Activated CD8-positive, alpha-beta memory T cell treated with anti-CD3 and anti-CD28 coated beads, Interleukin-2, amount 50 U/mL, for 24 hours (primary cell): ENCODE measurements around the gene TMEM131L.
"Not testable (repeated sequence)": the region's sequence is repeated elsewhere in the genome, so short reads cannot be mapped to it uniquely, and the experiment has no call there.

Source experiments
- DNase-seq: peaks from one replicate; pipeline ENCODE4 v3.0.0-alpha.2; 2020; ENCODE audit errors: extremely low read depth

TMEM131L gene

DNA sequence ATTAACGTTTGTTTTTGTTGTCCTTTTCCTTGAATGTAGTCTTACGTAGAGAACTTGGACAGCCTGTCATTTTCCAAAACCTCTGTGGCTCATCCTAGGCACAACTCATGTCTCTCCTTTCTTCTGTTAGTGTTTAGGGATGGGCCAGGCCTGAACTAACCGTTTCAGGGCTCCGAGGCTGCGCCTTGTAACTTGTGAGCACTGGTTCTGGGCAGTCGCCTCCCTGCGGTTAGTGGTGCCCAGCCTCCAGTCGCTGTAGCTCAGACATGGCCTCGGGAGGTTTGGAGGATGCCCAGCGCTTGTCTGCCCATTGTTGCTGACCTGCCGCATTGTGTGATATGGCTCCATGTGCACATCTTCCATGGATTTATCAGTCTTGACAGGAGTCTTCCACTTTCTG is 32.8 kb downstream of the TMEM131L start:
- no peak for DNase-seq

DNA sequence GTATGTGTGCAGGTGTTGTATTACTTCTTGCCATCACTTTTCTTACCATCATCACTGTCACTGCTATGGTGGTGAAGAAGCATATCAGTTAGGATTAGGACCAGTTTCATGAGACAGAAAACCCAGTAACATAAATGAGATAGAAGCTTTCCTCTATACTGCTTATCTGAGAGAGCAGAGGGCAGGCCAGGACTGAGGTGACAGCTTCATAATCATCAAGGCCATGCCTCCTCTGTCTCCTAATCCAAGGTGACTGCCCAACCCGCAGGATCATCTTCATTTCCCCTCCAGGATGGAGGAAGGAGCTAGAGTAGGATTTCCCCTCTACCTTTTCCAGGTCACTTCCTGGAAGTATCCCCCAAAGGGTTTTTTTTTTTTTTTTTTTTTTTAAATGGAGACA is 35.4 kb downstream of the TMEM131L start:
- DNase-seq = no peak

DNA sequence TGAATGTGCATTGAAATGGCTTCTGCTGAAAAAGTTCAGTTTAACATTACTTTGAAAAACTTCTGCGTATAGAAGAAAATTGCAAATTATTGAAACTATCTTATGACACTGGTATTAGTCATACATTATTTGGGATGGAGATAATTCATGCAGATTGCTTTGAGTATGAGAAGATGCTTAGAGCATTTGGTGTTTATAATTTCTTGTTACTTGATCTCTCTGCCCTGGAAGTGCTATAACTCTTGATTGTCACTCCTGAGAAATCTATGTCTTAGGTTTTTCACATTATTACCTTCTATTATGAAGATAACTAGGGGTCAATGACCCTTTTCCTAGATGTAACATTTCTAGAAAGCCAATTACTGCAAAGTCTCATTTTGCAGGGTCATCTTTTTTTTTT is 36.4 kb downstream of the TMEM131L start:
- no peak for DNase-seq

DNA sequence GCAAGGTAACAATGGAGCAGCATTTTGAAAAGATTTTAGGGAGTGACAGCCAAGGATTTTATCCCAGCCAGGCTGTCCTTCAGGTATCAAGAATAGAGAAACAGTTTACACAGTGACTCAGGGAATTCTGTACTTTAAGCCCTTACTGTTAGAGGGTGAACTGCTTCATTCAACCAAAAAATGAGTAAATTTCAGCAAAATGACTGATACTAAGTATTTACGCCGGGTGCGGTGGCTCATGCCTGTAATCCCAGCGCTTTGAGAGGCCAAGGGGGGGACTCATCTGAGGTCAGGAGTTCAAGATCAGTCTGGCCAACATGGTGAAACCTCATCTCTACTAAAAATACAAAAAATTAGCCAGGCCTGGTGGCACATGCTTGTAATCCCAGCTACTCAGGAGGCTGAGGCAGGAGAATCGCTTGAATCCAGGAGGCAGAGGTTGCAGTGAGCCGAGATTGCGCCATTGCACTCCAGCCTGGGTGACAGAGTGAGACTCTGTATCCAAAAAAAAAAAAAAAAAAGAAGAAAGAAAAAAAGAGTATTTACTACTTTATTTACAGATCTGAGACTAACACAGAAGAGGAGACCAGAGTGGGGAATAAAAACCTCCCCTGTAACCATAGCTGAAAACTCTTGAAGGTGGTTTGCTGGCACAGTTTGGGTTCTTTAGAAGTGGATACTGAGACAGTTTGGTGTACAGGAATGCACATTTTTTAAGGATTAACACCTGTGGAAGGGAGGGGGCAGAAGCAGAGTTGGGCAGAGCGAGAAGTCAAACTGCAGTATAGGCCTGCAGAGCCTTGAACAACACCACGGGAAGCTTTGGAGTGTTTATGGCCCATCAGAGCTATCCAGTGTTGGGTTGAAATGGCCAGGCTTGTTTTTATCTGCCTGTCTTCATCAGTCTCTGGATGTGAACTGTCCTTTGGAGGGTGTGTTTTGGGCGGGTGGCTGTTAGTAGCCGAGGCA is 40.5 kb downstream of the TMEM131L start:
- DNase-seq = no peak

DNA sequence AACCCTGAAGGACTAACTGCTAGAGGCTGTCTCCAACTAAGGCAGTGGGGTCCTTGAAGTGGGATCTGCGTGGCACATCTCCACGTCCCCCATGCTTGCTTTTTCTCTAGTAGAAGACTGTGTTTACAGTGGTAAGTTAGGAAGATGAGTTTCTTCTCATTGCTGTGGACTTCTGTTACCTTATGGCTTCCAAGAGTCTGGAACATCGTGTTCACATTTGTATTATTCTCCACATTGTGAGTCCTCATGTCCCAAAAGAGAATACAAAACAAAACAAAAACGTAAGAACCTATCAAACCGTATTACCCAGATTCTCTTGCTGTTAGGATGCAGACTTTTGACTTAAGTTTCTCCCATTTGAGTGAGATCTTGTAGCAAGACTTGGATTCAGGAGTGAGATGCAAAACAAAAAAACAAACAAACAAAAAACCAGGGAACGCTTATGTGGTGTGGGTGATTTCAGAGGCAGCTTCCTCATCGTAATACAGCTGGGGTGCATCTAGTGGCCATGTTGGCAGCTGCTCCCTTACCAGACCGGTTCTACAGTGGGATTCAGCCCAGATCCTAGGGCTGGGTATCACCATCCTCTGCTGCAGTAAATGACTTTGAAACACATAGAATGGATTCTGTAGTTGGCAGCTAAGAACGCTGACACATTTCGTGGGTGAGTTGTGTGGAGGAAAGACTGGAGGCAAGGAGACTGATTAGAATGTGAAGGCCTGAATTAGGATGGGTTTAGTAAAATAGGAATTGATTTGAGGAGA is 41.3 kb downstream of the TMEM131L start:
- no peak for DNase-seq

DNA sequence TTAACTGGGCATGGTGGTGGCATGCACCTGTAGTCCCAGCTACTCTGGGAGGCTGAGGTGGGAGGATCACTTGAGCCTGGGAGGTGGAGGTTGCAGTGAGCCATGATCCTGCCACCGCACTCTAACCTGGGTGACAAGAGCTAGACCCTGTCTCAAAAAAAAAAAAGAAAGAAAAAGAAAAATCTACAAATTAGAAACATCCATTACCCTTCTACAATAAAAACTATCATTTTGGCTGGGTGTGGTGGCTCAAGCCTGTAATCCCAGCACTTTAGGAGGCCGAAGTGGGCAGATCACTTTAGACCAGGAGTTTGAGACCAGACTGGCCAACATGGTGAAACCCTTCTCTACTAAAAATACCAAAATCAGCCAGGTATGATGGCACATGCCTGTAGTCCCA is 43.1 kb downstream of the TMEM131L start:
- DNase-seq = not testable (repeated sequence)

DNA sequence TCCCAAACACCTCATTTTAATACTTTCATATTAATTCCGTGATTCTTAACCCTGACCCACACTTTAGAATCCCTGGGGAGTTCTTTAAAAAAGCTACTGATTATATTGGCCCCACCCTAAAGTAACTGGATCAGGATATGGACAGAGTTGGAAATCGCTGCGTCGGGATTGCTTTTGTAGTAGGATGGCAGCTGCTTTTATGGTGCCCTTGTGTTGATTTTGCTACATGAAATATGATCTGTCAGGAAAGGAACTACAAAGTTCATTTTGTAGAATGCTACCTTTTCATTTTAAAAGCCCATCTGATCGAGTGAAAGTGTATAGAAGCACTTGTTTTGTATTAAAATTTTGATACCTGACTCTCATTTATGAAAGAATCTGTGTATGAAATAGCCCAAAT is 43.6 kb downstream of the TMEM131L start:
- no peak for DNase-seq

DNA sequence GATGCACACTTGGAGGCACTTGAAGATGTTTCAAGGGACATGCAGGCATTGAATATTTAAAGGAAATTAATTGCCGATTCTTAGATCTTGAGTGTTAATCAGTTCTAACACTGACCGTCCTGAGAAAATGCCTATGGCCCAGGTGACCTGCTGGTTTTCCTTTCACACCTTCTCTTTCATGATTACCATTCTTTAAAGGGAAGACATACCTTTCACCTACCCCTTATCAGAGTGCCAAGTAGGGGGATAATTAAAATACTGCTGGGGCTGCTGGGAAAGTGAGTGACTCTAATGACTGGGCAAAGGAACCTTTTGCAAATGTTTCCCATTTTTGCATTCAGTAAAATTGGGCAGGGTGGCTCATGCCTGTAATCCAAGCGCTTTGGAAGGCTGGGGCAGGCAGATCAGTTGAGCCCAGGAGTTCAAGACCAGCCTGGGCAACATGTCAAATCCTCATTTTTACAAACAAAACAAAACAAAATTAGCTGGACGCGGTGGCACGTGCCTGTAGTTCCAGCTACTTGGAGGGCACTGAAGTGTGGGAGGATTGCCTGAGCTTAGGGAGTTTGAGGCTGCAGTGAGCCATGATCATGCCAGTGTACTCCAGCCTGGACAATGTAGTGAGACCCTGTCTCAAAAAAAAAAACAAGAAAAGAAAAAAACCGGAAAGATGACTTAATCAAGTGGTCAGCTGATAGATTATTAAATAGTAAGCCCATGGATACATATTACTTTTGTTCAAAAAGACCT is 44.3 kb downstream of the TMEM131L start:
- DNase-seq = no peak

DNA sequence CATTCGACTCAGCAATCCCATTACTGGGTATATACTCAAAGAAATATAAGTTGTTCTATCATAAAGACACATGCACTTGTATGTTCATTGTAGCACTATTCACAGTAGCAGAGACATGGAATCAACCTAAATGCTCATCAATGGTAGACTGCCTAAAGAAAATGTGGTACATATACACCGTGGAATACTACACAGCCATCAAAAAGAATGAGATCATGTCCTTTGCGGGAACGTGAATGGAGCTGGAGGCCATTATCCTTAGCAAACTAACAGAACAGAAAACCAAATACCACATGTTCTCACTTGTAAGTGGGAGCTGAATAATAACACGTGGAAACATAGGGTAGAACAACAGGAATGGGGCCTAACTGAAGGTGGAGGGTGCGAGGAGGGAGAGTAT is 44.9 kb downstream of the TMEM131L start:
- DNase-seq = no peak

DNA sequence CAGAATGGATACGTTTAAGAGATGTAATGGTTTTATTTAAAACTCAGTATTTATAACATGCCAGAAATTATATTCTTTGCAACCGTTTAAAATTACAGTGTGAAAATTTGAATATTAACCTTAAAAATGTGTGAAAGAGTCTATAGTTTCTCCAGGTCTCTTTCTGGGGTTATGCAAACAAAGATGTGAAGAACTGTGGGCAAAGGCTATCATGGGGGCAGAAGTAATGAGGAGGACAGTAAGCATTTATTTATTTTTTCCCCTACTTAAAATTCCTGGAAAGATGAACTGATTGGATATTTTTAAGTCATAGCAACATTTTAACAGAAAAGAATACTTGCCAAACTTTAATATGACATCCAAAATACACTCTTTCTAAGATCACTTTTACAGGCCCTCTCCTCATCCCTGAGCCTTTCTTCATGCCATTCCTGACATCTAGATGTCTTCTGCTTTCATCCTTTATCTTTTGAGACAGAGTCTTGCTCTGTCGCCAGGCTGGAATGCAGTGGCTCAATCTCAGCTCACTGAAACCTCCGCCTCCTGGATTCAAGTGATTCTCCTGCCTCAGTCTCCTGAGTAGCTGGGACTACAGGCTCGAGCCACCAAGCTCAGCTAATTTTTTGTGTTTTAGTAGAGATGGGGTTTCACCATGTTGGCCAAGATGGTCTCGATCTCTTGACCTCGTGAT is 46.1 kb downstream of the TMEM131L start:
- no peak for DNase-seq

DNA sequence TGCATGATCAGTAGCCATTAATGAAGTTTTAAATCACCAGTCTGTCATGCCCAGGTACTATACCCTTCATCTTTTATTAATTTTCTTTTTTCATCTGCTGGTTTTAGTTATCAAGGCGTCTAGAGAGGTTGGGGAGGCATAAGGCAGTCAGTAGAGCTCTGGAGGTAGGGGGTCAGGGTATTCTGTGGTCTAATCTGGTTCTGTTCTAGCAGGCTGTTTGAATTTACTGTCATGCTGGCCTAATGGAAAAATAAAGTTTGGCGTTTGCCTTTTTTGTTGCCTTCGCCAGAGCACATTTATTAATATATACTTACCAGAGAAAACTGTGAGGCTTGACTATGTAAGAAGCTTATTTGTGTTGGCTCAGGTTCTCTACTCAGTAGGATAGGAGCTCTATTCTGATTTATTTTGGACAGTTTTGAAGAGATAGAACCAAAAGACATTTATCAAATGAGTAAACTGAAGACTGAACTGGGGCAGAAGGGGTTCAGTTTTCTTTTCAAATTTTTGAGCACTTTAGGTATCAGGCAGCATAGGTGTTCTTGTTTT is 46.9 kb downstream of the TMEM131L start:
- no peak for DNase-seq

DNA sequence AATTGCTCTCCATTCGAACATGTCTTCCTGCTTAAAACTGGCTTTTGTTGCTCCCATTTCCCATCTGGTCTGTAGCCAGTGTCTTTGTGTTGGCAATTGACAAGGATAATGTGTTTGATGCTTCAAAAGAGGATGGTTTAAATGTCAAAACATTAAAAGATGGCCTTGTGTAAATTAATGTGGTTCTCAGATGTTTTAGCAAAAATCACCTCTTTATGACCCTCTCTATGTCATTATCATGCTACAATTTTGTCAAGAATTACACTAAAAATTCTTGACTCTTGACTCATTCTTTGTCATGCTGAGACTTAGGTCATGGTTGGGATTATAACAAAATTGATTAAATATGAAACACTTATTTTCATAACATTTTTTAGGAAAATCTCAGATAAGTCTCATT is 47.4 kb downstream of the TMEM131L start:
- no peak for DNase-seq

DNA sequence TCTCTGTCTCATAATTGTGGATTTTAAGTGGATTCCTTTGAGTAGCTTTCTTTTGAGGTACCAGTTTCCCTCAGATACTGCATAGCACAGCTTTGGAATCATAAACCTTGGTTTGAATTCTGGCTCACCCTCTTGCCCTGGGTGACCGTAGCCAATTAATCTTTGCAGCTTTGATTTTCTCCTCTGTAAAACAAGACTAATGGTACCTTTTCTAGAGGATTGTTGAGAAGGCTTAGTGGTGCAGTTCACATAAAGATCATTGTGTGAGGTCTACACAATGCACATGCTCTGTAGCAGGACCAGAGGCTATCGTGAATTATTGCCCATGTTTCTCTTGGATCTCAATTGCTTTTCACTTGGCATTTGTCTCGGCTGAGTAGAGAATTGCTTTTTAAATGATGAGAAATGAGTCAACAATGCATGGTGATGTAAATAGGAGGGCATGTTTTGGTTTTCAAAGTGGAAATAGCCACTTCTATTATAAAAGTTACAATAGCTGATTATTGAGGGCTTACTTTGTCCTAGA is 47.9 kb downstream of the TMEM131L start:
- no peak for DNase-seq

DNA sequence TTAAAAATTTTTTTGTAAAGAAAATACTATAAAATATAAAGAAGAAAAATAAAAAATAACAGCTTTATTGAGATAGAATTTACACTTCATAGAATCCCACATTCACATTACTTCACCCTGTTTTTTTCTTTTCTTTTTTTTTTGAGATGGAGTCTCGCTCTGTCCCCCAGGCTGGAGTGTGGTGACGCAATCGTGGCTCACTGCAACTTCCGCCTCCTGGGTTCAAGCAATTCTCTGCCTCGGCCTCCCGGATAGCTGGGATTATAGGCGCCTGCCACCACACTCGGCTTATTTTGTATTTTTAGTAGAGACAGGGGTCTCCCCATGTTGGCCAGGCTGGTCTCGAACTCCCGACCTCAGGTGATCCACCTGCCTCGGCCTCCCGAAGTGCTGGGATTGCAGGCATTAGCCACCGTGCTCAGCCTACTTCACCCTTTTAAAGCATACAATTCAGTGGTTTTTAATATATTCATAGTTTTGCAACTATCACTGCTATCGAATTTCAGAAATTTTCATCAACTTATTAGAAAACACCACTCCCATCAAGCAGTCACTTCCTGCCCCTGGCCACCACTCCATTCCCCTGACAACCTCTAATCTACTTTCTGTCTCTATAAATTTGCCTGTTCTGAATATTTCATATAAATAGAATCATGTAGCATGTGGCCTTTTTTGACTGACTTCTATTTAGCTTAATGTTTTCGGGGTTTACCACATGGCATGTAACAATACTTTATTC is 48.7 kb downstream of the TMEM131L start:
- no peak for DNase-seq

DNA sequence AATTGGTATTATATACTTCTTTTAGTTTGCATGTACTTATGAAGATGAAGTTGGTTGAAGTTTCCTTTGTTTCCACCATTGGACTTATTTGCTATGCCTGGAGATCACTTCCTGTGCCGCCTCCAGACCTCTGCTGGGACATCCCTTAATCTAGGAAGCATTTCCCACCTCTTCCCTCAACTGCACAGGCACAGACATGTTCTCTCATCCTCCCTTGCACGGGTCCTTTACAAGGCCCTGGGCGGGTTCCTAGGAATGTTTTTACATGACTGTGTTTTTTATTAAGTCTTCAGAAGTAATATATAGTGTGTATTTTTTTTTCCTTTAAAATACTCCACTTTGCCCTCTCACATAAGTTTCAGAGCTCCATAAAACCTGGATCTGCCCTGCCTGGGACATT is 51.0 kb downstream of the TMEM131L start:
- DNase-seq = no peak

DNA sequence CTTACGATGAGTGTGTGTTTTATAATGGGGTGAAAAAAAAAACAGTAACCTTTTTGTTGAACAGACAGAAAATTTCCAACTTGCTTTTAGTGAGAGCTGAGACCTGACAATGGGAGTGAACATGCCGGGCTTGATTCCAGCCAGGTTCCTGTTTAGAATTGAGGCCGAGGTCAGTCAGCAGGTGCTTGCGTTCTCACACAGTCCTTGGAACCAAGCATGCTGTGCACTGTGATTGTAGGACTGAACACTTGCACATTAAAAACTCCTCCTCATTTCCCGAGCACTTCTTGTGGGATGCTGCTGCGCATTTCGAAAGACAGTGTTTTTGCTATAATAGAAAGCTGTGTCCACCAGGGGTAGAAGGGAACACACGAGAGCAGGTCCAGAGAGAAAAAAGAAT is 51.8 kb downstream of the TMEM131L start:
- DNase-seq = no peak

DNA sequence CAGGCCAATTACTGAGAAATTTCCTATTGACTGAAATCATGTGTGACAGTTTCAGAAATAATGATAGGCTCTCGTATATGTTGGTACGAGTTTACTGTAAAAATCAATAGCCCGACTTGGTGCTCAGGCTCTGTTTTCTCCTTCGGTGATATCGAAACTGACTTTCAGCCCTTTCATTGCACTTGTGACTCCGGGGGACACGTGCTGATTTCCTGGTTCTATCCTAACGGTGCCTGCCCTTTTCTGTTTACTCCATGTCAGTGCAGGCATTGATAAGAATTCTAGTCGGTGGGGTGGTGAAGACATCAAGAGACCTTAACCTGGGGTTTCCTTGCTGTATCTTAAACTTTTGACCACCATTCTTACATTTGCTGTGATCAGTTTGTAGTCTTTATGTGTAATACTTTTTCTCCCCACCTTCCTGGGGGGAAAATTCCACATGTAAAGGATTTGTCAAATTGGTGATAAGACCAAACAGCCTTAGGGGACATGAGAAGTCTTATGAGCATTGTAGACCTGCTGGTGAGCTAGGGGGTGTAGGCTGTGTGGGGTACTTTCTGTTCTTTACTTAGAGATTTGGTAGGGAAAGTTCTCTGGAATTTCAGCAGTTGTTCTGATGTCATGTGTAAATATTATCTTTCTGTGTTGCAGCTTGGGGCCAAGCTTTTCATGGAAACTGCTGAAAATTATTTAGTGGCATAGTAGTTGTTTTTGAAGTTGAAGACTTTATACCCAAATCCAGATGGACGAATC is 52.7 kb downstream of the TMEM131L start:
- DNase-seq = no peak

DNA sequence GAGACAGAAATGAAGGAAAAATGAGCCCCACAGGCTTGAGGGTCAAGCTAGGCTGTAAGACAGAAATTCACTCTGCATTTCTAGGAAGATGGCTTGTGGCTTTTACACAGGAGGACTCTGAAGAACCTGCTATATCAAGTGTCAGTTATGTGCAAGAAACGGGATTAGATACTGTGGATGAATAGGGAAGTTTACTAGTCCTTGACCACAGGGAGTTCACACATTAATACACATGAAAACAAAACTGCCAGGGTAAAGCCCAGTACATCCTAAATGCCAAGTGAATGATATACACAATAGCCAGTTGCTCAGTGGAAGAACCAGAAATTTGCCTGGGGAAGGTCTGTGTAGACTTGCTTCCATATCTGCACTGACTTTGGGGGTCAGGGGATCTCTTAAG is 53.5 kb downstream of the TMEM131L start:
- no peak for DNase-seq

DNA sequence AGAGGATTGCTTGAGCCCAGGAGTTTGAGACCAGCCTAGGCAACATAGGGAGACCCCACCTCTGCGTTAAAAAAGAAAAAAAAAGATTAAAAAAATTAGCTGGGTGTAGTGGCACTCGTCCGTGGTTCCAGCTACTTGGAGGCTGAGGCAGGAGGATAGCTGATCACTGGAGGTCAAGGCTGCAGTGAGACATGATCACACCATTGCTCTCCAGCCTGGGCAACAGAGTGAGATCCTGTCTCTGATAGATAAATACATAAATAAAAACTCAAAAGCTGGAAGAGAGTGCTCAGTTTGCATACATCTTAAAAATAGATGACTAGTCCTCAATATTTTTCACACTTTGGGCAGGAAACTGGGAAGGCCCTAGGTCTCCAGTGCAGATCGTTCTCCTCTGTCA is 54.1 kb downstream of the TMEM131L start:
- no peak for DNase-seq
